H1 (cell line): ENCODE measurements around the gene MBLAC2. TPM values are rescaled to one million over a fixed set of nuclear protein-coding genes. Genes with fewer than 3 reads are reported as not detected.

Experiments used
- BACH1 ChIP-seq: IDR thresholded peaks from 2 replicates; pipeline ENCODE4 v1.6.1; 2012; ENCODE audit warnings: low read length, improper control_type of control experiment
- BCL11A ChIP-seq, 2 experiments: IDR thresholded peaks; one replicate each; pipeline ENCODE4 v1.6.1; 2011; ENCODE audit warnings: low read depth in 2 of 2, low read length in 2 of 2, mild to moderate bottlenecking in 2 of 2
- BRCA1 ChIP-seq: IDR thresholded peaks from 2 replicates; pipeline ENCODE4 v1.6.1; 2012; ENCODE audit warnings: low read depth, low read length, improper control_type of control experiment
- POLR2A ChIP-seq, 2 experiments: IDR thresholded peaks; 1 replicate in 1 of 2; 2 replicates in 1 of 2; pipeline ENCODE4 v1.6.1; 2011; ENCODE audit warnings: low read depth in 2 of 2, low read length in 2 of 2, mild to moderate bottlenecking in 2 of 2; ENCODE audit errors: control extremely low read depth in 1 of 2
- RBBP5 ChIP-seq: IDR thresholded peaks from 2 replicates; pipeline ENCODE4 v1.7.1; 2012; ENCODE audit warnings: low read depth, mild to moderate bottlenecking, inconsistent platforms, low read length, moderate library complexity, borderline replicate concordance
- SP2 ChIP-seq: IDR thresholded peaks from 2 replicates; pipeline ENCODE4 v1.6.1; 2012; ENCODE audit warnings: mild to moderate bottlenecking, low read length, inconsistent platforms
- TBP ChIP-seq: IDR thresholded peaks from 2 replicates; pipeline ENCODE4 v1.6.1; 2011; ENCODE audit warnings: low read depth, low read length, improper control_type of control experiment
- TEAD4 ChIP-seq: IDR thresholded peaks from 2 replicates; pipeline ENCODE4 v1.6.1; 2012; ENCODE audit warnings: low read depth, low read length, inconsistent platforms, mixed read lengths
- polyA plus RNA-seq, 7 experiments: library from polyadenylated mRNA; depleted of rRNA in 3 of 7; stranded (reverse) in 5 of 7; unstranded in 2 of 7; fragments of >200 nt in 5 of 7; fragments of 200-250 nt in 2 of 7; gene quantifications; 1 replicate in 5 of 7; 2 replicates in 1 of 7; 4 replicates in 1 of 7; pipeline versions ENCODE4 v1.2.1 to v1.2.3, GENCODE V29; 2011 to 2013; ENCODE audit warnings: missing spikeins in 2 of 7, mixed read lengths in 2 of 7
- total RNA-seq: library from RNA; stranded (reverse); fragmentation: NEBNext Ultra II Directional; extraction: Animal tissue kit (Norgen Biotek cat#: 25700); gene quantifications from 2 replicates; pipeline ENCODE4 v1.2.1, GENCODE V29; 2021

Gene MBLAC2
- total and polyA plus RNA-seq, 2 of the 8 experiments (the other 6 are each of a cell fraction or from before 2014, with no cell fraction given): 2.8 to 6.7 TPM

DNA sequence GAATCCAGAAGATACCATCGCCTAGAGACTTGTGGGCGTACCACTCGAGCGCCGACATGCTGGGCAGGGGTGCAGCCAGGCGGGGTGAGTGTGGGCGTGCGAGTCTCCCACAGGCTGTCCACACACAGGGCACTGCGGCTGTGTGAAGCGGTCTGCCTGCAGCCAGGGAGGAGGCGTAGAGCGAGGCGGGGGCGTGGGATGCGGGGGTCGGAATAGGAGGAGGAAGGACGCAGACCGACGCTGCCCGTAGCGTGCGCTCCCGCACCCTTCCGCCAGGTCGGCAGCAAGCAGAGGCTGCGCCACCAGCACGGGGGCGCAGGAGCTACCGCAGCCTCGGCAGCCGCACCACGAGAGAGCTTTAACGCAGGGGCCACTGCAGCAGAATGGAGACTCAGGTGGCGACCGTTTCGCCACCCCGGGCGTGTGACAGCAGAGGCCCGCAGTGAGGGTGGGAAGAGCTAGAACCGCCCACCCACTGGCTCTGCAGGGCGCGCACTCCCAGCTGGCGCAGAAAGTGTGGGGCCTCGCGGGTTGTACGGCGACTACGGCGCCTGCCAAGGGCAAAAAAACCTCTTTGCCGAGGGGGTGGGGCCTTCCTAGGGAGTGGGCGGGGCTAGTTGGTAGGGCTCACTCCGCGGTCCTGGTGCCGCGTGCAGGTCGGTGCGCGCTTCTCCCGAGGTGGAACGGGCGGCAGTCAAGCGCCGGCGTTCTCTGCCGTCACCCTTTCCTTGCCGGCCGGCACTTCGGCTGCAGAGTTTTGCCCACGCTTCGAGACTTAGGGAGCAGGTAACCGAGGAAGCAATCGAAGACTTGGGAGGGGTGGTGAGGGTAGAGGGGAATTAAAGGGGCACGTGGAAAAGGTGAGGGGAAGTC is at the start of gene MBLAC2, which contains the start of gene POLR3G (continued):
- TF ChIP-seq RBBP5 (peak; percentile 90), BCL11A (IDR thresholded peaks at IDR 0.05; ENCODE audit: low read depth in 2 of 2, low read length in 2 of 2) (no peak), TEAD4 (no peak), POLR2A (IDR thresholded peaks at IDR 0.05; ENCODE audit: control extremely low read depth in 1 of 2, low read depth in 2 of 2, low read length in 2 of 2) (peak; percentile 81 to 84), BRCA1 (no peak), BACH1 (no peak), TBP (peak; percentile 84), SP2 (no peak)
